ENCODE data around the gene HACD3.
"Not testable (repeated sequence)": the region's sequence is repeated elsewhere in the genome, so short reads cannot be mapped to it uniquely, and the experiment has no call there.

The HACD3 gene

DNA sequence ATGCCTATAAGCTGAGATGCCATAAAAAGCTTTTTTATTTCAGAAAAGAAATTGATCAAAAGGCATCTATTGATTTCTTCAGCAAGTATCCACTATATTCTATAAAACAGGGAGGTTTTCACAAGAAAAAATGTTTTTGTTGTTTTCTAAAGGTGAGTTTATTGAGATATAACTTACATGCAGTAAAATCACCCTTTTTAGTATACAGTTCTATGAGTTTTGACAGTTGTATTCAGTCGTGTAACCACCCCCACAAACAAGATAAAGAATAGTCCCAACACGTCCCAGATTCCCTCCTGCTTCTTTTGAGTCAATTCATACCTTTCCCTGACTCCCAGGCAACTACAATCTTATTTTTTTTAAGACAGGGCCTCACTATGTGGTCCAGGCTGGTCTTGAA lies 72.9 kb downstream of the HACD3 start:
- DNase-seq (ENCODE audit: low read depth), result no peak

- no peak for DNase-seq (ENCODE audit: low read depth)
These were observed 73.3 kb downstream of the HACD3 start for GRCh38 chr15:65603559-65603958.

DNA sequence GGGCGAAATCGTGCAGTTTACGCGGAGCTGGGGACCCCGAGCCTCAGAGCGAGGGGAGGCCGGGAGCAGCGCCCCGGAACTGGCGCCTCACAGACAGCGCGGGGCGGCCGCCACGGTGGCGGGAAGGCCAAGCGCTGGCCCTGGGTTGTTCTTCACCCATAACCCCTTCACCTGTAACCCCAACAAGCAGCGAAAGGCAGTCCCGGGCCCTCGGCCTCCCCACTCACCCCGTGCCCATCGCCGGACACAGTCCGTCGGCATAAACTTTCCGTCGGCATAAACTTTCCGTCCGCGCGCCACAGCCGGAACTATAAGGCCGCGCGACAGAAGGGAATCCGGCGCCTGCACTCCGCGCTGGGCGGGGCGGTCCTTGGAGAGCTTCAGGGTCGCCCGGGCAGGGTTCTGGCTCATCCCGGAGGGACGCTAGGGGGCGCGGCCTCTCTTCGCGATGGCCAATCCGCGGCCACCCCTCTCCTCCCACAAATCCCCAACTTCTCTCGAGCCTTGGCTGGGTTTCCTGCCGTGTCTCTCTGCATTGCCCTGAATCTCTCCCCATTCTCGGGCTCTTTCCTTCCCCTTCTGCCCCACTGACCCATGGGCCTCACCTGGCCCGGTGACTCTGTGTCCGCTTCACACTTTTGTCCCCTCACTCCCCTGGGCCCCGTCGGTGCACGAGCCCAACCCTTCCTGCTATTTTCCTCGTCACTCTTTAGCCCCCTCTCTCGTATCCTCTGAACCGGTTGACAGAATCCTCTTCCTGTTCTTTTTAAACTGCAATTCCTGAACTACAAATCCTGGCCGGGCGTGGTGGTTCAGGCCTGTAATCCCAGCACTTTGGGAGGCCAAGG lies 80.8 kb downstream of the HACD3 start, which contains the start of gene INTS14:
Gene INTS14 (minus strand): TSS at position 261 of the 848 bp plus-strand sequence. CDS start 3,751 bp downstream, outside the sequence.
- DNase-seq (ENCODE audit: low read depth), result peak; percentile 78

- DNase-seq (ENCODE audit: low read depth), result no peak
These were observed 81.8 kb downstream of the HACD3 start for GRCh38 chr15:65611888-65612615.

GRCh38 chr15:65612616-65612946 lies 82.3 kb downstream of the HACD3 start:
- peak; percentile 14 for DNase-seq (ENCODE audit: low read depth)

GRCh38 chr15:65612949-65613744 lies 82.9 kb downstream of the HACD3 start:
- DNase-seq (ENCODE audit: low read depth), result no peak

DNA sequence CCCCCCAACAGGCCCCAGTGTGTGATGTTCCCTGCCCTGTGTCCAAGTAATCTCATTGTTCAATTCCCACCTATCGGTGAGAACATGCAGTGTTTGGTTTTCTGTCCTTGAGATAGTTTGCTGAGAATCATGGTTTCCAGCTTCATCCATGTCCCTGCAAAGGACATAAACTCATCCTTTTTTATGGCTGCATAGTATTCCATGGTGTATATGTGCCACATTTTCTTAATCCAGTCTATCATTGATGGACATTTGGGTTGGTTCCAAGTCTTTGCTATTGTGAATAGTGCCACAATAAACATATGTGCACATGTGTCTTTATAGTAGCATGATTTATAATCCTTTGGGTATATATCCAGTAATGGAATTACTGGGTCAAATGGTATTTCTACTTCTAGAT lies 85.6 kb downstream of the HACD3 start:
- not testable (repeated sequence) for DNase-seq (ENCODE audit: low read depth)

DNA sequence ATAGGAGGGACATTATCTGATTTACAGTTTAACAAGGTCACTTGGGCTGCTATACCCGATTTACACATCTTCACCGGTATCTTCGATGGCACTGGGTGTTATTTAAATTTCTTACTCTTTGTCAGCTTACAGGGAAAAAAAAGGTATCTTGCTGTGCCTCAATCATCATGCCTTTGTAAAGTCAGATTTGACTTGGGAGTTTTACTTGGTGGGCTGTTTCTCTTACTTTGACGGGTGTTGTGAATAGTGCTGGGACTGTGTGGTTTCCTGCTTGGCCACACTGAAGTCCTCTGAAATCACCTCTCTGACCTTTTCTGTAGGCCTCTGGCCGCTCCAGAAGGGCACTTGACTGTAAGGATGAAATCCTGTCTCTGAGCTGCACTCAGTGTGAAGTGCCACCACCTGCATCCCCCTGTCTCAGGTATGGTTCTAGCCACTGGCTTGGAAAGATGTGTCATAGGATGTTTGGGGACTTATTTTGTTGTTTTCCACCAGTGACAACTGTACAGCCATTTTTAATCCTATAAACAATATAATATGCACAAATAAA lies 88.4 kb downstream of the HACD3 start:
- DNase-seq (ENCODE audit: low read depth), result no peak

- no peak for DNase-seq (ENCODE audit: low read depth)
These were observed 89.5 kb downstream of the HACD3 start for GRCh38 chr15:65619626-65620290.

DNA sequence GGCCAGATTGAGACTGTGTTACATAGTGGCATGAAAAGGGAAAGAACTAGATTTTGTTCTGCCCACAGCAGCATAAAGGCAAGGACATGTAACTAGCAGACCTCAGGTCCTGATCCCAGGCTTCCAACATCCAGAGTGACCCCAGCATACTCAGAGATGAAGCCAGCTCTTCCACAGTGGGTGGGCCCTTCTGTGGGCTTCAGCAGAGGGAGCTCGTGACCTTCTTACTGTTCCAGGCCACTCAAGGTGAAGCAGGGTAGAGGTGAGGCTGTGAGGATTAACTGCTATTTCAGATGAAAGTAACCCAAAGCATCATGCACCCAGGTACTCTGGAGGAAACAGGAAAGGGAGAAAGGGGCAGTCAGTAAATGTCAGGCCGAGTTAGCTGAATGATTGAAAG lies 90.6 kb downstream of the HACD3 start:
- no peak for DNase-seq (ENCODE audit: low read depth)

DNA sequence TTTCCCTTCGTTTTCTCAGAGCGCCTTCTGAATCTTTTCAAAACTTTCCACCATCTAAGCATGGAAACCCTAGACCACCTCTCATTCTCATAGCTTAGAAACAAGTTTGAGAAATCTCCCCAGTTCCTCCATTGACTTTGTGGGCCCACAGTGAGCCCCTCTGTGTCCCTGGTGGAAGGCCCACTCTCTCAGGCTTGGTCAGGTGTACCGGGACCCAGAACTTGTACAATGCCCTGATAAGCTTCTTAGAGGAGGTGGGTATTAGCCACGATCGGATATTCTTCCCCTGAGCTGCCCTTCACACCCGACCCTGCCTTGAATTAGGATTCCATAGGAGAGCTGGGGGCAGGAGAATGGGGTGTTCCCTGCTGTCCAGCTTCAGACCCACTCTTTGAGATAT lies 91.4 kb downstream of the HACD3 start, which contains the start of gene SLC24A1:
Gene SLC24A1 (plus strand): TSS at position 301 of the 400 bp plus-strand sequence. CDS start 2,143 bp downstream, outside the sequence.
- DNase-seq (ENCODE audit: low read depth), result no peak

DNA sequence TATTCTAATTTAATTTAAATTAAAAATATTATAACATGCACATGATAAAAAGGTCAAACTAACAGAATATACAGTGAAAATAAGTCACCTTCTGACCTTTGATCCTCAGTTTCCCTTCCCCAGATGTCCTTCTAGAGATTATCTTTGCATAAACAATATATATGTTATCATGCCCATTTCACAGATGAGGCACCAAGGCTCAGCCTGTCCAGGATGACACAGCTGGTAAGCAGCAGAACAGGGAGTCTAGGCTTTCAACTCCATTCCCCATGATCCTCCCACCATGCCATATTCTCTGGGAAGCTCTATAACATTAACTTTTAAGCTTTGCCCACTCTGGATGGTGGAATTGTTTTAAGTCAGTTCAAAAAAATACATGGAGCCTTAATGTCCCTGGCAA lies 92.8 kb downstream of the HACD3 start:
- DNase-seq (ENCODE audit: low read depth), result no peak

DNA sequence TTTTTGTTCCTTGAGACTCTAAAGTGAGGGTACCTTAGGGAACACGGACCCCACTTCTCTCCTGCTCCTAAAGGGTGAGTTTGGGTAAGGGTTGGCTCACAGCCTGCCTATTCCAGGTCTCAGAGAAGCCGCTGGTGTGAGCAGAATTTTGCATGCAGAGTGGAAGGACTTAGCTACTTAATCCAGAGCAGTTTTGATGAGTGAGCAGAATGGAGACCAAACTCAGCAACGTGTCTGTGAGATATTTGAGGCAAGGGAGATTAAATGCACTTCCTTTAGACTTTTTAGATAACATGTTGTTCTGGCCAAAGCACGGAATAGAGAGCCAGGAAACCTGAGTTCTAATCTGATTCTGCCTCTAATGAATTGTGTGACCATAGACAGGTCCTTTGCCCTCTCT lies 96.6 kb downstream of the HACD3 start:
- no peak for DNase-seq (ENCODE audit: low read depth)

Data from HS-5 (cell line).